Stimulated activated CD4-positive, alpha-beta T cell treated with anti-CD3 and anti-CD28 coated beads, Interleukin-1b, Interleukin-23, amount 100 ng/mL, for 48 hours (primary cell): Measurements from ENCODE around the gene EIF1B.

Source experiments
- DNase-seq: peaks from one replicate; pipeline ENCODE4 v3.0.0-alpha.2; 2020

Gene EIF1B

DNA sequence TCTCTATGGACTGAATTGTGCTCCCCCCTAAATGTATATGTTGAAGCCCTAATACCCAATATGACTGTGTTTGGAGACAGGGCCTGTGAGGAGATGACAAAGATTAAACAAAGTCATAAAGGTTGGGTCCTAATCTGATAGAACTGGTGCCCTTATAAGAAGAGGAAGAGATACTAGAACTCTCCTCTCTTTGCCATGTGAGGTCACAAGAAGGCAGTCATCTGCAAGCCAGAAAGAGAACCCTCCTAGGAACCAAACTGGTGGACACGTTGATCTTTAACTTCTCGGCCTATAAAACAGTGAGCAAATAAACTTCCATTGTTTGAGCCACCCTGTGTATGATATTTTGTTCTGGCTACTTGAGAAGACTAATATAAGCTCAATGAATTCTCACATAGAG, 45.9 kb downstream of the EIF1B start:
- DNase-seq = no peak

DNA sequence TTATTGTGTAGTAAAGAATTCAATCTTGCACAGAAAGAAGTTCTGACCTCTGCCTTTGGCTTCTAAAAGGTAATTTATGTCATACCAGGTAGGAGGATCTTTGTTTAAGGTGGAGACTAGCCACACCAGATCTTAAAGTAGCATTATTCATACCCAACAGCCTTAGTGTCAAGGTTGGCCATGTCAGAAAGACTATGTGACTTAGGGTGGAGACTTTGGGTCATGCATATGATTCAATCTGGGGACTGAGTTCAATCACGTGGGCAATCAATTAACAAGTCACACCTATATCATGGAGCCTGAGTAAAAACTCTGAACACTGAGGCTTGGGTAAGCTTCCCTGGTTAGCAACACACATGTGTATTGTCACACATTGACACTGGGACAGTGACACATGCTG, 48.9 kb downstream of the EIF1B start:
- no peak for DNase-seq
